ENCODE data around the gene ATP11B.

ATP11B gene

GRCh38 chr3:182792901-182793662 is at the start of gene ATP11B:
Gene ATP11B, plus strand, starts transcription at chr3:182793504. Its CDS starts 256 bp downstream, at chr3:182793760.
- DNase-seq, result peak; percentile 51

- DNase-seq, result no peak
These were observed 46.3 kb upstream of the ATP11B start for GRCh38 chr3:182746959-182747358.

GRCh38 chr3:182755308-182755707 is 38.0 kb upstream of the ATP11B start:
- DNase-seq, result no peak

GRCh38 chr3:182755712-182756111 is 37.6 kb upstream of the ATP11B start:
- DNase-seq, result no peak

GRCh38 chr3:182760576-182761164 is 32.6 kb upstream of the ATP11B start:
- no peak for DNase-seq

- DNase-seq, result no peak
These were observed 29.4 kb upstream of the ATP11B start for GRCh38 chr3:182763896-182764295.

GRCh38 chr3:182765287-182765686 is 28.0 kb upstream of the ATP11B start:
- no peak for DNase-seq

GRCh38 chr3:182766099-182766498 is 27.2 kb upstream of the ATP11B start:
- DNase-seq, result no peak

- no peak for DNase-seq
These were observed 24.9 kb upstream of the ATP11B start for GRCh38 chr3:182768413-182768812.

- DNase-seq, result no peak
These were observed 23.6 kb upstream of the ATP11B start for GRCh38 chr3:182769673-182770072.

- DNase-seq, result no peak
These were observed 11.2 kb upstream of the ATP11B start for GRCh38 chr3:182782149-182782548.

GRCh38 chr3:182783106-182783505 is 10.2 kb upstream of the ATP11B start:
- no peak for DNase-seq

- no peak for DNase-seq
These were observed 8.8 kb upstream of the ATP11B start for GRCh38 chr3:182784542-182784941.

GRCh38 chr3:182785142-182785541 is 8.2 kb upstream of the ATP11B start:
- no peak for DNase-seq

GRCh38 chr3:182785756-182786155 is 7.5 kb upstream of the ATP11B start:
- no peak for DNase-seq

- DNase-seq, result no peak
These were observed 6.6 kb upstream of the ATP11B start for GRCh38 chr3:182786564-182787196.

- no peak for DNase-seq
These were observed 5.8 kb upstream of the ATP11B start for GRCh38 chr3:182787302-182788036.

- no peak for DNase-seq
These were observed 3.9 kb upstream of the ATP11B start for GRCh38 chr3:182789371-182789770.

GRCh38 chr3:182790612-182791011 is 2.7 kb upstream of the ATP11B start:
- no peak for DNase-seq

GRCh38 chr3:182793663-182794454 is 555 bp downstream of the ATP11B start:
- no peak for DNase-seq

- DNase-seq, result no peak
These were observed 1.4 kb downstream of the ATP11B start for GRCh38 chr3:182794455-182795388.

Measured in GOT3 (cell line).